Measurements from ENCODE around the gene GIT2.

Gene GIT2

GRCh38 chr12:109968801-109969200, 27.4 kb downstream of the GIT2 start:
- DNase-seq: no peak

- no peak for DNase-seq
Measured at GRCh38 chr12:109968032-109968420, 28.1 kb downstream of the GIT2 start.

GRCh38 chr12:109967383-109968031, 28.7 kb downstream of the GIT2 start:
- no peak for DNase-seq

GRCh38 chr12:109966546-109966945, 29.6 kb downstream of the GIT2 start:
- DNase-seq: no peak

- DNase-seq: no peak
Measured at GRCh38 chr12:109963743-109964429, 32.3 kb downstream of the GIT2 start.

GRCh38 chr12:109963330-109963729, 32.8 kb downstream of the GIT2 start:
- DNase-seq: no peak

GRCh38 chr12:109962398-109962797, 33.8 kb downstream of the GIT2 start:
- DNase-seq: no peak

GRCh38 chr12:109961612-109962011, 34.6 kb downstream of the GIT2 start:
- no peak for DNase-seq

GRCh38 chr12:109961201-109961600, 35.0 kb downstream of the GIT2 start:
- no peak for DNase-seq

- DNase-seq: no peak
Measured at GRCh38 chr12:109959411-109960093, 36.6 kb downstream of the GIT2 start.

- no peak for DNase-seq
Measured at GRCh38 chr12:109958374-109958773, 37.8 kb downstream of the GIT2 start.

GRCh38 chr12:109953656-109954055, 42.5 kb downstream of the GIT2 start:
- no peak for DNase-seq

- no peak for DNase-seq
Measured at GRCh38 chr12:109952873-109953272, 43.3 kb downstream of the GIT2 start.

GRCh38 chr12:109952160-109952858, 43.9 kb downstream of the GIT2 start:
- no peak for DNase-seq

GRCh38 chr12:109951751-109952150, 44.4 kb downstream of the GIT2 start:
- no peak for DNase-seq

- DNase-seq: no peak
Measured at GRCh38 chr12:109951136-109951535, 45.0 kb downstream of the GIT2 start.

GRCh38 chr12:109950625-109951024, 45.5 kb downstream of the GIT2 start:
- DNase-seq: no peak

- no peak for DNase-seq
Measured at GRCh38 chr12:109949089-109949488, 47.1 kb downstream of the GIT2 start.

GRCh38 chr12:109948368-109948767, 47.8 kb downstream of the GIT2 start:
- DNase-seq: no peak

- DNase-seq: no peak
Measured at GRCh38 chr12:109947521-109947920, 48.6 kb downstream of the GIT2 start.

GRCh38 chr12:109946913-109947312, 49.3 kb downstream of the GIT2 start:
- no peak for DNase-seq

GRCh38 chr12:109946505-109946904, 49.7 kb downstream of the GIT2 start:
- DNase-seq: no peak

- DNase-seq: no peak
Measured at GRCh38 chr12:109944561-109945359, 51.4 kb downstream of the GIT2 start.
